BE2C (cell line): ENCODE data around the gene METRN.
"Not testable (repeated sequence)": the region's sequence is repeated elsewhere in the genome, so short reads cannot be mapped to it uniquely, and the experiment has no call there.

Experiments used
- DNase-seq: peaks from one replicate; pipeline ENCODE4 v3.0.0-alpha.2; 2020
- H3K27me3 ChIP-seq: fragments of 250-450 bp; sonication (Bioruptor Pico); 2 replicates; pipeline ENCODE4 v1.5.1; 2020; ENCODE audit warnings: mild to moderate bottlenecking
- H3K36me3 ChIP-seq: fragments of 250-450 bp; sonication (Bioruptor Pico); 2 replicates; pipeline ENCODE4 v1.5.1; 2020; ENCODE audit warnings: mild to moderate bottlenecking
- H3K4me1 ChIP-seq: fragments of 250-450 bp; sonication (Bioruptor Pico); 2 replicates; pipeline ENCODE4 v1.5.1; 2020
- H3K4me3 ChIP-seq: 2 replicates; pipeline ENCODE4 v1.5.1; 2011; ENCODE audit warnings: low read depth, low read length
- H3K9me3 ChIP-seq: fragments of 250-450 bp; sonication (Bioruptor Pico); 2 replicates; pipeline ENCODE4 v1.5.1; 2020
- CTCF ChIP-seq: IDR thresholded peaks from 2 replicates; pipeline ENCODE4 v1.5.1; 2012; ENCODE audit warnings: mild to moderate bottlenecking, low read depth, low read length

Gene METRN

GRCh38 chr16:711084-711483 lies 3.8 kb upstream of the METRN start:
- no peak overlapping the region for H3K4me3 ChIP-seq
- no peak for DNase-seq
- no peak for TF ChIP-seq CTCF
- peaks cover 30% of the 10 kb centered on the region for H3K4me1 ChIP-seq
- no peaks in the 10 kb centered on the region for H3K9me3 ChIP-seq
- no peaks in the 10 kb centered on the region for H3K36me3 ChIP-seq
- H3K27me3 ChIP-seq = no peaks in the 10 kb centered on the region

- H3K4me3 ChIP-seq = no peak overlapping the region
- H3K9me3 ChIP-seq = no peaks in the 10 kb centered on the region
- H3K4me1 ChIP-seq = peaks cover 35% of the 10 kb centered on the region
- H3K36me3 ChIP-seq = peaks cover 1% of the 10 kb centered on the region
- peak; percentile 86 for TF ChIP-seq CTCF
- H3K27me3 ChIP-seq = no peaks in the 10 kb centered on the region
- DNase-seq = peak; percentile 92
Measured at GRCh38 chr16:711548-712320, 3.2 kb upstream of the METRN start.

GRCh38 chr16:712740-713250 lies 2.1 kb upstream of the METRN start:
- peaks cover 38% of the 10 kb centered on the region for H3K4me1 ChIP-seq
- not testable (repeated sequence) for H3K36me3 ChIP-seq, H3K9me3 ChIP-seq, H3K4me3 ChIP-seq, H3K27me3 ChIP-seq
- DNase-seq = peak; percentile 75
- peak; percentile 41 for TF ChIP-seq CTCF

- H3K4me1 ChIP-seq = peaks cover 38% of the 10 kb centered on the region
- TF ChIP-seq CTCF = no peak
- H3K9me3 ChIP-seq = no peaks in the 10 kb centered on the region
- DNase-seq = no peak
- H3K4me3 ChIP-seq = no peak overlapping the region
- H3K27me3 ChIP-seq = no peaks in the 10 kb centered on the region
- peaks cover 5% of the 10 kb centered on the region for H3K36me3 ChIP-seq
Measured at GRCh38 chr16:714079-714478, 839 bp upstream of the METRN start.

- H3K27me3 ChIP-seq = no peaks in the 10 kb centered on the region
- peaks cover 5% of the 10 kb centered on the region for H3K36me3 ChIP-seq
- peak; percentile 79 for DNase-seq
- peak; percentile 22; the same call in 1 of the 2 replicates for TF ChIP-seq CTCF
- no peaks in the 10 kb centered on the region for H3K9me3 ChIP-seq
- H3K4me3 ChIP-seq = peak overlapping the region; percentile 61
- H3K4me1 ChIP-seq = peaks cover 27% of the 10 kb centered on the region
Measured at GRCh38 chr16:715477-716199, 720 bp downstream of the METRN start.

GRCh38 chr16:716200-716568 lies 1.3 kb downstream of the METRN start:
- H3K27me3 ChIP-seq = no peaks in the 10 kb centered on the region
- H3K4me3 ChIP-seq = peak overlapping the region; percentile 60
- peaks cover 5% of the 10 kb centered on the region for H3K36me3 ChIP-seq
- H3K9me3 ChIP-seq = no peaks in the 10 kb centered on the region
- peak; percentile 70 for DNase-seq
- peaks cover 22% of the 10 kb centered on the region for H3K4me1 ChIP-seq
- TF ChIP-seq CTCF = no peak
